ENCODE measurements around the gene CAPNS1.
"Not testable (repeated sequence)": the region's sequence is repeated elsewhere in the genome, so short reads cannot be mapped to it uniquely, and the experiment has no call there.

The CAPNS1 gene

GRCh38 chr19:36160821-36161596 lies 21.1 kb downstream of the CAPNS1 start:
- H3K4me3 ChIP-seq (ENCODE audit: control insufficient read depth, low read depth, low read length), result no peak overlapping the region
- TF ChIP-seq, protein P1, sequence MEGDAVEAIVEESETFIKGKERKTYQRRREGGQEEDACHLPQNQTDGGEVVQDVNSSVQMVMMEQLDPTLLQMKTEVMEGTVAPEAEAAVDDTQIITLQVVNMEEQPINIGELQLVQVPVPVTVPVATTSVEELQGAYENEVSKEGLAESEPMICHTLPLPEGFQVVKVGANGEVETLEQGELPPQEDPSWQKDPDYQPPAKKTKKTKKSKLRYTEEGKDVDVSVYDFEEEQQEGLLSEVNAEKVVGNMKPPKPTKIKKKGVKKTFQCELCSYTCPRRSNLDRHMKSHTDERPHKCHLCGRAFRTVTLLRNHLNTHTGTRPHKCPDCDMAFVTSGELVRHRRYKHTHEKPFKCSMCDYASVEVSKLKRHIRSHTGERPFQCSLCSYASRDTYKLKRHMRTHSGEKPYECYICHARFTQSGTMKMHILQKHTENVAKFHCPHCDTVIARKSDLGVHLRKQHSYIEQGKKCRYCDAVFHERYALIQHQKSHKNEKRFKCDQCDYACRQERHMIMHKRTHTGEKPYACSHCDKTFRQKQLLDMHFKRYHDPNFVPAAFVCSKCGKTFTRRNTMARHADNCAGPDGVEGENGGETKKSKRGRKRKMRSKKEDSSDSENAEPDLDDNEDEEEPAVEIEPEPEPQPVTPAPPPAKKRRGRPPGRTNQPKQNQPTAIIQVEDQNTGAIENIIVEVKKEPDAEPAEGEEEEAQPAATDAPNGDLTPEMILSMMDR (conservative IDR thresholded peaks at IDR 0.05; ENCODE audit: control insufficient read depth, insufficient read depth, low read depth, low read length), result no peak
- DNase-seq (ENCODE audit: low read depth), result no peak

DNA sequence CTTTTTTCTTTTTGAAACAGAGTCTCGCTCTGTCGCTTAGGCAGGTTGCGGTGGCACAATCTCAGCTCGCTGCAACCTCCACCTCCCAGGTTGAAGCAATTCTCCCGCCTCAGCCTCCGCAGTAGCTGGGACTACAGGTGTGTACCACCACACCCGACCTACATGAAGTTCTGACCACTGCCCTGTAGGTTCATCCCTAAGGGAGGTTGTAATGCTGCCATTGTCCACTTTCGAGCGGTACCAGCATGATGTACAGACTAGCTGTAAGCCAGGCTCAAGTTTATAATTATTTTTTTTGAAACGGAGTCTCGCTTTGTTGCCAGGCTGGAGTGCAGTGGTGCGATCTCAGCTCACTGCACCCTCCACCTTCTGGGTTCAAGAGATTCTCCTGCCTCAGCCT lies 23.9 kb downstream of the CAPNS1 start:
- no peak overlapping the region for H3K4me3 ChIP-seq (ENCODE audit: control insufficient read depth, low read depth, low read length)
- no peak for DNase-seq (ENCODE audit: low read depth)
- TF ChIP-seq, protein P1 (conservative IDR thresholded peaks at IDR 0.05; ENCODE audit: control insufficient read depth, insufficient read depth, low read depth, low read length), result no peak

DNA sequence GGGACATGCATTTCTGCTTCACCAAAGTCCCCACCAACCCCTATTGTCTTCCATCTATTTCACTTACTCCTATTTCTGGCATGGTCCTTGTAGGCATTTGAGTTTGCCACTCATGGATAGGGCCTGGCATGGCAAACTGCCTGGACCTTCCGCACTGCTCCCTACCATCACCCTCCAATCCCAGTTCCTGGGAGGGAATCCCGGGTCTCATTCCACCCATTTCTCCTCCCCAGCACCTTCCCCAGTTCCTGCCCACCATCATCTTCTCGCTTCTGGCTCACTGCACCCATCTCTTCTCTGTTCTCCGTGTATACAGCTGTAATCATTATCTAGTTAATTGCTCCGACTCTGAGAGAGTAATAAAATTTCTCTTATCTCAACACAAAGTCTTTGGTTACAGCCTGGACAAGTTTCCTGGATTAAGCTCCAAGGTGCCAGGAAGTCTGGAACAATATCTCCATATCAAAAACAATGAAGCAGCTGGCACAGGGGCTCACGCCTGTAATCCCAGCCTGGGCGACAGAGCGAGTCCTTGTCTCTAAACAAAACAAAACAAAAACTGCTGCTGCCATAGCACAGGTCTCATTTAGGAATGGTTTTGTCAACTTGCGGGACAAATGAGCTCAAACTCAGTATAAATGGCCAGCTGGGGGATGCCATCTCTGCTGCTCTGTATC lies 29.4 kb downstream of the CAPNS1 start:
- no peak for DNase-seq (ENCODE audit: low read depth)
- H3K4me3 ChIP-seq (ENCODE audit: control insufficient read depth, low read depth, low read length), result no peak overlapping the region
- TF ChIP-seq, protein P1 (conservative IDR thresholded peaks at IDR 0.05; ENCODE audit: control insufficient read depth, insufficient read depth, low read depth, low read length), result no peak

GRCh38 chr19:36172852-36173251 lies 33.0 kb downstream of the CAPNS1 start:
- TF ChIP-seq, protein P1 (conservative IDR thresholded peaks at IDR 0.05; ENCODE audit: control insufficient read depth, insufficient read depth, low read depth, low read length), result no peak
- H3K4me3 ChIP-seq (ENCODE audit: control insufficient read depth, low read depth, low read length), result no peak overlapping the region
- DNase-seq (ENCODE audit: low read depth), result no peak

- DNase-seq (ENCODE audit: low read depth), result not testable (repeated sequence)
Measured at GRCh38 chr19:36173846-36174245, 34.0 kb downstream of the CAPNS1 start.

GRCh38 chr19:36179077-36179476 lies 39.2 kb downstream of the CAPNS1 start:
- not testable (repeated sequence) for H3K4me3 ChIP-seq (ENCODE audit: control insufficient read depth, low read depth, low read length); DNase-seq (ENCODE audit: low read depth)

More at GRCh38 chr19:36173846-36174245, 34.0 kb downstream of the CAPNS1 start:
- H3K4me3 ChIP-seq (ENCODE audit: control insufficient read depth, low read depth, low read length), result not testable (repeated sequence)

GRCh38 chr19:36182612-36183244 lies 42.9 kb downstream of the CAPNS1 start:
- peak; percentile 16 for DNase-seq (ENCODE audit: low read depth)
- no peak overlapping the region for H3K4me3 ChIP-seq (ENCODE audit: control insufficient read depth, low read depth, low read length)
- TF ChIP-seq, protein P1 (conservative IDR thresholded peaks at IDR 0.05; ENCODE audit: control insufficient read depth, insufficient read depth, low read depth, low read length), result no peak
